ENCODE data around the gene RHOBTB1.

The RHOBTB1 gene, protein sequence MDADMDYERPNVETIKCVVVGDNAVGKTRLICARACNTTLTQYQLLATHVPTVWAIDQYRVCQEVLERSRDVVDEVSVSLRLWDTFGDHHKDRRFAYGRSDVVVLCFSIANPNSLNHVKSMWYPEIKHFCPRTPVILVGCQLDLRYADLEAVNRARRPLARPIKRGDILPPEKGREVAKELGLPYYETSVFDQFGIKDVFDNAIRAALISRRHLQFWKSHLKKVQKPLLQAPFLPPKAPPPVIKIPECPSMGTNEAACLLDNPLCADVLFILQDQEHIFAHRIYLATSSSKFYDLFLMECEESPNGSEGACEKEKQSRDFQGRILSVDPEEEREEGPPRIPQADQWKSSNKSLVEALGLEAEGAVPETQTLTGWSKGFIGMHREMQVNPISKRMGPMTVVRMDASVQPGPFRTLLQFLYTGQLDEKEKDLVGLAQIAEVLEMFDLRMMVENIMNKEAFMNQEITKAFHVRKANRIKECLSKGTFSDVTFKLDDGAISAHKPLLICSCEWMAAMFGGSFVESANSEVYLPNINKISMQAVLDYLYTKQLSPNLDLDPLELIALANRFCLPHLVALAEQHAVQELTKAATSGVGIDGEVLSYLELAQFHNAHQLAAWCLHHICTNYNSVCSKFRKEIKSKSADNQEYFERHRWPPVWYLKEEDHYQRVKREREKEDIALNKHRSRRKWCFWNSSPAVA

DNA sequence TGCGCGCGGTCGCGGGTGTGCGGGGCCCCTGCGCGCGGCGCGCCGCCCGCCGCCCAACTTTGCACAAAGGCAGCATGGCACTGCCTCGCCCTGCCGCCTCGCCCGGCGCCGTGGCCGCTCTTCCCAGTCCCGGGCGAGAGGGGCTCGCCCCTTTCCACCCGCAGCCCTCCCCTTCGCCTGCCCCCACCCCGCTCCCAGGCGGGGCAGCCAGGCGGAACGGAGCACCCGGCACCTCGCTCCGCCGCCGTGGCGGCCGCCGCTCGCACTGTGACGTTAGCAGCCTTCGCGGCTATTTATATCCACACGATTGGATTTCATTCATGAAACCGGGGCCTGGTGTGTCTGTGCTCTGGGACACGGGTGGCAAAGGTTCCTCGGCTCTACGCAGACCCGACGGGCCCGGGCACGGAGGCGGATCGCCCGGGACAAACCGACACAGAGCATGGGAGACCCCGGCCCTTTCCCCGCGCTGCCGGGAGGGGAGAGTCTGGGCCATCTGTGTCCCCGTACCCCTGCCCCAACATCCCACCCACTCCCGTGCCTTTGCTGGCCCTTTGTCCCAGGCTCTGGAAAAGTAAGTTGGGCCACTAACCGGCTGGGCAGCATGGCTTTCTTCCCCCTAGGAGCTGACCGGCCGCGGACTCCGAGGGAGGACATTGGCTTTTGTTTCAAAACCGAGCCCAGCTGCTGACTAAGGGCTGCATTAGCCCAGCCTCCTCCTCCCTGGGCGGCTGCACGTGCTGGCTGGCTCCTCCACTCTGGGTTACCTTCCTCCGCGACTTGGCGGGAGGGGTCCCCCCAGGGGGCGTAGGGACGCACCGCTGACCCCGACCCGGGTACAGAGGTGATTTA is at the start of gene RHOBTB1:
Gene RHOBTB1 (minus strand): TSS at position 128 of the 852 bp plus-strand sequence. CDS start 32,643 bp downstream, outside the sequence.
- DNase-seq (ENCODE audit: insufficient read length, low spot score): peak; percentile 70
- FAIRE-seq: peak; percentile 84
- TF ChIP-seq POLR2A (IDR thresholded peaks at IDR 0.05; ENCODE audit: low read depth, low read length): peak; percentile 67; the same call in 1 of the 2 replicates

DNA sequence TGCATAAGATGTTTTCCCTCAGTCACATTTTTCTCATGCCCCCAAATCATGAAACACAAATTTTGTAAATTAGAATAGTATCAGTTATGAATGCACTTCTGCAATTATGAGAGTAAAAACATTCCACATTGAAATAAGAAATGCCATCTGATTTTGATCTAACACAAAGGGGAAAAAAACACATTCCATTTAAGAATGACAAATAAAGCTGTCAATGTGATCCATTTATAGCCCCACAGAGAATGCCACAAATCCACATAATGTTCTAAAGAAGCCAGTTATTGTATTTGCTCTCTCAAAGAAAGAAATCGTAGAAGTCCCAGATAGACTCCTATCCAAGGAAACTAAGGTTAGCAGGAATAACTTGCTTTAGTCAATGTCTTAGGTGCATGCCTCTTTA is 48.7 kb upstream of the RHOBTB1 start:
- DNase-seq (ENCODE audit: insufficient read length, low spot score) (no peak), FAIRE-seq (no peak)
- no peak for TF ChIP-seq POLR2A (IDR thresholded peaks at IDR 0.05; ENCODE audit: low read depth, low read length)

DNA sequence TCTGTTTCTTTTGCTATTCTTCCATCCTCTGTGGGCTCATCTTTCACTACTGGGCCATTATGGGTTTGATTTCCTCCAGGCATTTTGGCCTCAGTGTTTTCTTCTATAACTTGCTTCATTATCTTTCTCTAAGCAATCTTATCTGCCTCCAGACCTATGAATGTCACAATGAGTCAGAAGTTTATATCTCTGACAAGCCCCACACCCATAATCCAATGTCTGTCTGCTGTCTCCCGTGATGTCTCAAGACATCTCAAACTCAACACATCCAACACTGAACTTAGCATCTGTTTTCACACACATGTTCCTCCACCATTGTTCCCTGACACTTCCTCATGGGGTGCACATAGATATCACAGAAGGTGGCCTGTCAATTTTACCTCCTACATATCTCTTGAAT is 46.7 kb upstream of the RHOBTB1 start:
- TF ChIP-seq POLR2A (IDR thresholded peaks at IDR 0.05; ENCODE audit: low read depth, low read length): no peak
- DNase-seq (ENCODE audit: insufficient read length, low spot score) (no peak), FAIRE-seq (no peak)

DNA sequence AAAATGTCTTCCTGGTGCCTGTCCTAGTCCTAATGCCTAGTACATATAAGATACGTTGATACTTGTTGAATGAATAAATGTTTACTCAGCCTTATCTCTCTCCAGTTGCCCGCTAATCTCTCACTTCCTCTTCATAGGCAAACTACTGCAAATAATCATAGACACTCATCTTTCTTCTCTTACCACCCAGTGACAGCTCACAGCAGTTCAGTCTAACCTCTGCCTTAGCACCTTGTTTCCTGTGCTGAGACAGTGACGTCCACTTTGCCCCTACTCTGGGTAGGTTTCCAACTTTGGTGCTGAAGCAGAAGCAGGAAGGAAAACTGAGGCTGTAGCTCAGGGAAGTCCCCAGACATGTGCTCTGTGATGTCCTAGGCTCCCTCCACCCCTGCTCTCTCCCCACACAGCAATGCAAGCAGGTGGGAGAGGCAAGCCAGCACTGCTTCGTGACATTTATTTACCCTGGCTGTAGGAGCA is 45.5 kb upstream of the RHOBTB1 start:
- peak; percentile 36 for FAIRE-seq
- TF ChIP-seq POLR2A (IDR thresholded peaks at IDR 0.05; ENCODE audit: low read depth, low read length): no peak

DNA sequence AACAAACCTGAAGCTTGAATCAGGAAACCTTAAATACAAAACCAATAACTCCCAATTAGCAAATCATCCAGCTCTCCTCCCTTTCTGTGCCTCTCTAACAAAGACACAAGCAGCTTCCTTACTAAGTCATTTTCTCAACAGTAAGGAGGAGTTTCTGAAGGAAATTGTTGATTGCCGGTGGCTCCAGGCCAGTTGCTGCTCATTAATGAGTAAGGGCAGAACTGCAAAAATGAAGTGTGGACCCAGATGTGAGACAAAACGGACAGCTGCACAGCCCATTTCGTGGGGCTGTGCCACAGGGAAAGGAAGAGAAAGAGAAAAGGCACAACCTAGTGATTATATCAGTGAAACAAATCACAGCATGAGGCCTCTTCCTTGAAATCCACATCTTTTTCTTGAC is 42.8 kb upstream of the RHOBTB1 start:
- FAIRE-seq (no peak), DNase-seq (ENCODE audit: insufficient read length, low spot score) (no peak)
- no peak for TF ChIP-seq POLR2A (IDR thresholded peaks at IDR 0.05; ENCODE audit: low read depth, low read length)

More for the DNA sequence above, 45.5 kb upstream of the RHOBTB1 start:
- DNase-seq (ENCODE audit: insufficient read length, low spot score): no peak

DNA sequence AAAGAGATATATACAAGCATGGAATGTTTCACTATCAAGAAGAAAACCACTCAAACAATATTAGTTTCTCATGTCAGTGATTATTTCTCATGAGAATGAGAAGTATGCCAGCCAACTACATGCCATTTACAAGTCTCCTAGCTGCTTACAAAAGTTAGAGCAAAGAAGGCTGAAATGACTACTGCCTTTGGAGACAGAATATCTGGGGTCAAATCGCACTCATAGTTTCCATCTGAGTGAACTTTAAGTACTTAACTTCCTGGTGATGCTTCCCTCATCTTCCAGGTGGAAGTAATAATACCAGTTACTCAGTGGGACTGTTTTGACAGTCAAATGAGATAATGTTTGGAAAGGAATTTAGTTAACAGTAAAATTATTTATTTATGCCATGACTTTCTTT is 42.0 kb upstream of the RHOBTB1 start:
- no peak for TF ChIP-seq POLR2A (IDR thresholded peaks at IDR 0.05; ENCODE audit: low read depth, low read length)
- DNase-seq (ENCODE audit: insufficient read length, low spot score): no peak
- FAIRE-seq: no peak

DNA sequence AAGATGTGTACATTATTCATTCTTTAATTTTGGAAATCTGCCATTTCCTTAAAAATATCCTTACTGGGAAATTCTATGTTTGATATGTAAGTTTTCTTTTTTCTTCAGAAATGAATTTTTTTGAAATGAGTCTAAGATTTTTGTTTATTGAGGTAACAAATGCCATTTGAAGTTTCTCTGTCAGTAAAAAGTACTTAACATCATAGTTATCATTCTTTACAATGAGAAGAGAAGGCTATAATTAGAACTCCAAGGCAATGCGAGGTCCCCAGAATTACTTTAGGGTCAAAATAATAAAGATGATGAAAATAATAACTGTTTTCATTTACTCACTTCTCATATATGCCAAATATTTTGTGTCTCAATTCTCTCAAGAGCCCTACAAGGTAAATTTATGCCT is 37.0 kb upstream of the RHOBTB1 start:
- DNase-seq (ENCODE audit: insufficient read length, low spot score) (no peak), FAIRE-seq (no peak)

DNA sequence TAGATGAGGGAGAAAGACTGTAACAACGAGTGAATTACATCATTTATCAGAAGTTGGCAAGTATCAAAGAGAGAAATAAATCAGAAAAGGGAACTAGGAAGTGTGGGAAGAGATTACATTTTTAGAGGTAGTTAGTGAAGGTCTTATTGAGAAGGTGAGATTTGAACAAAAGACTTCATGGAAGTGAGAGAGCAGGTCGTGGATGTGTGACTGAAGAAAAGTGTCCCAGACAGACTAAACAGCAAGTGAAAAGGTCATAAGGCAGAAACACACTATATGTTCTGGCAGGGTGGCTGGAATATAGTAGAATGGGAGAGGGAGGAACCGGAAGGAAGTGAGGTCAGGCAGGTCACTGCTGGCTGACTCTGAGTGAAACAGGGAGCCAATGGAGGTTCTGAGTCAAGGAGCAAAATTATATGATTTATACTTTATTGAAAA is 35.7 kb upstream of the RHOBTB1 start:
- no peak for FAIRE-seq
- TF ChIP-seq POLR2A (IDR thresholded peaks at IDR 0.05; ENCODE audit: low read depth, low read length): no peak

More for the DNA sequence above, 37.0 kb upstream of the RHOBTB1 start:
- no peak for TF ChIP-seq POLR2A (IDR thresholded peaks at IDR 0.05; ENCODE audit: low read depth, low read length)

DNA sequence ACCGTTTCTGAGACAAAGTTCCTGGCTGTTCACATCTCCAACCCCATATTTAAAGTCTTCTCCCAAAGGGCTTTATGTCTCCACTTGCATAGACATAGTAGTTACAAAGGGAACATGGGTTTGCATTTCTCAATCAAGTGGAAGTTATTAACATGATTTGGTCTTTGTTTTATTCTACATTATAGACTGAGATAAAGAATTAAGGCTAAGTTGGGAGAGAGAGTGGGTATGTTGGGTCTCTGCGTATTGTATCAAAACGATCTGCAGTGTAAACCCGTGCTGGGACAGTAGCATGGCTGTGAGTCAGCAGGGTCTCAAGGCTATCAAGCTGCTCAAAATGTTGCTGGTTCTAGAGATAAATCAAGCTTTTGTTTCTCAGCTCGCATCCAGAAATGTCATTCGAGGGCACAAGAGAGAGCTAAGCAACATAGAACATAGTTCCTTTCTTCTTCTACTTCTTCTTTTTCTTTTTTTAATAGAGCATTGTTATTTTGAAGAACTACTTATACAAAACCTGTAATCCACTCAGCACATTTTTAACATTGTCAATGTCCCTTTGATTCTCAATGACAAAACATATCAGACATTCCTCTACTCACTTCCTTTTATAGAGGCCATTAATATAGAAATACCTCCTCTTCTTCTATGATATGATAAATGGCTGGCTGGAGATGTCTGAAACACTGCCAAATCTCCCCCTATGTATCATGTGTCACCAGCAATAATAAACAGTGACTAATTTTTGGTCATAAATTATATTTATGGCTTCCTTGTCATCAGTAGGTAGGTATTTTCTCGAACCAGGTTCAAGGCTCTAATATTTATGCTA is 34.5 kb upstream of the RHOBTB1 start:
- TF ChIP-seq POLR2A (IDR thresholded peaks at IDR 0.05; ENCODE audit: low read depth, low read length): no peak
- peak; percentile 38 for FAIRE-seq
- DNase-seq (ENCODE audit: insufficient read length, low spot score): no peak

More for the DNA sequence above, 35.7 kb upstream of the RHOBTB1 start:
- no peak for DNase-seq (ENCODE audit: insufficient read length, low spot score)

DNA sequence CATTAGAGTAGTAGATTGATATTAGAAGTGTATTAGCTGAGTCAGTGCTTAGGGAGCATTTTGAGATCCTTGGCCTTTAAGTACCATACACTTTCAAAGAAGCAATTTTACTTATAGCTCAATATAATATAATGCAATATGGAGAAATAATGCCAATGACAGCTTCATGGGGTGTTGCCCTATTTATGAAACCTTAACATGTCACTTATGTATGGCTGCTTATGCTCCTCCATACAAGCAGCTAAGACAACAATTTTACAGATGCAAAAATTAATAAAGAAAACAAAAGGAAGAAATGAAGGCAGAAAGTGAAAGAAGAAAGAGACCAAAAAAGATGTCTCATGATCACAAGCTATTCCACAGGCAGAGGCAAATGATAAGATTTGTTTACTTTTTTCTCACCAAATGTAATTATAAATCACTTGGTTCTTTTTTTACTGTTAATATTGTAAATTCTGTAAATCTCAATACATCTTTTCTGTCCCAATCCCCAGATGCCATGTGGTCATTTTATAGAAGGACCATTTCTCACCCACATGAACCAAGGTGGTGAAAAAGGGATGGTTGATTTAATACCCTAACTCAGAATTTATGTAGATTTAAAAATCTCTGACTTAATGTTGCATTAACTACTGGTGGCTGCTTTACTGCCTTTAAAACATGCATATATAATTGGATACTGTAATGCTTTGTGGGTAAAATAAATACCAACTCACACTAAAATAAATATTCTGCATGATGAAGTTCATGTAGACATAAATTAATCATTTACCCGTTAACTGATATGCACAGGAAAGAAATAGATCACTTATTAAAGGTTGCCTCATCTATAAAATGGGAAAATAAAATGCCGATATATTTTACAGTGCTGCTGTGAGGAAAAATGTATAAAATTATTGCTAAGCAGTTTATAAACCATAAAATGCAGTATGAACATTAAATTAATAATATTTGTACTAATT is 33.5 kb upstream of the RHOBTB1 start:
- TF ChIP-seq POLR2A (IDR thresholded peaks at IDR 0.05; ENCODE audit: low read depth, low read length): no peak
- FAIRE-seq: peak; percentile 20

DNA sequence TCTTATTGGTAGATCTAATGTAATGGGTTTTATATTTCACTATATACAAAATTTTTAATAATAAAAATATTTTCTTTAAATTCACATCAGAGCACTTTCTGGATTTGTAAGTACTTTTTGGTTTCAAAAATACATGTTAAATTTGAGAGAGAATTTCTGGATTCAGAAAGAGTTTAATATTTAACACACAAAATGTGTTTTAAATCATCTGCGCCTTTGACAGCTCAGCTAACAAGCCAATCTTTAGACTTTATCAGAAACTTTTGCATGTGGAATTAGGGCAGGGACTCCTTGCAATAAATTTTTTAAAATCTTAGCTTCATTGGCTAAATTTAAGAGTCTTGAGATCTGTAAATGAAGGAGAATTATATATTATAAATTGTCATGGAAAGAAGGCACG is 32.7 kb upstream of the RHOBTB1 start:
- FAIRE-seq: no peak
- no peak for TF ChIP-seq POLR2A (IDR thresholded peaks at IDR 0.05; ENCODE audit: low read depth, low read length)

More for the DNA sequence above, 33.5 kb upstream of the RHOBTB1 start:
- DNase-seq (ENCODE audit: insufficient read length, low spot score): no peak

DNA sequence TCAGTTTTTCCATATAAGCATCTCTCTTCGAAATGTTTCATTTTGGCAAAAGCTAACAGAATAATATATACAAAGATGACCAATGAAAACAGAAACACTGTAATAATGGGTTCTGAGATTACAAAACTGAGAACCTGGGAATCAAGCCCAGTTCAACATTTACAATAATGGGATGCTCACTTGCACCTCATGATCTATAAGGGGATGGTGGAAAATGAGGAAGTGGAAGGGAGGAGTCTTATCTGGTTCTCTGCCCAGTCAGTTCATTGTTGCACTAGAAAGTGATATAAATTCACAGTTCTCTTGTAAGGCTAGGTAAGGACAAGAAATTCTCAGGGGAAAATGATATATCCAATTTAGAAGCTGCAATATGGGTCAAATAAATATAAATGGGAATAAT is 31.7 kb upstream of the RHOBTB1 start:
- FAIRE-seq (peak; percentile 6), DNase-seq (ENCODE audit: insufficient read length, low spot score) (no peak)
- TF ChIP-seq POLR2A (IDR thresholded peaks at IDR 0.05; ENCODE audit: low read depth, low read length): no peak

More for the DNA sequence above, 32.7 kb upstream of the RHOBTB1 start:
- DNase-seq (ENCODE audit: insufficient read length, low spot score): no peak

Data from H54 (cell line).